NCI-H187 (cell line): ENCODE results near the gene NHP2.

Source experiments
- DNase-seq, 2 experiments: peaks; one replicate each; lab custom pipeline; 2025; lab: John Stamatoyannopoulos, UW

NHP2 gene

GRCh38 chr5:178114325-178115135 is 39.2 kb downstream of the NHP2 start:
- DNase-seq, result no peak

GRCh38 chr5:178113841-178114324 is 39.8 kb downstream of the NHP2 start:
- DNase-seq, result no peak

GRCh38 chr5:178113141-178113787 is 40.4 kb downstream of the NHP2 start, which contains the start of gene N4BP3:
N4BP3 (plus strand) TSS chr5:178113532; CDS start chr5:178119584, 6,052 bp downstream.
- peak in 1 of 2 experiments; percentile 33 for DNase-seq

- no peak for DNase-seq
These were observed 41.1 kb downstream of the NHP2 start for GRCh38 chr5:178112545-178112944.

GRCh38 chr5:178111925-178112324 is 41.8 kb downstream of the NHP2 start:
- DNase-seq, result no peak

- no peak for DNase-seq
These were observed 43.2 kb downstream of the NHP2 start for GRCh38 chr5:178110511-178110910.

GRCh38 chr5:178108966-178109365 is 44.7 kb downstream of the NHP2 start:
- DNase-seq, result no peak

- DNase-seq, result no peak
These were observed 45.2 kb downstream of the NHP2 start for GRCh38 chr5:178108446-178108845.

- no peak for DNase-seq
These were observed 45.9 kb downstream of the NHP2 start for GRCh38 chr5:178107756-178108310.

GRCh38 chr5:178106556-178107239 is 47.0 kb downstream of the NHP2 start:
- no peak for DNase-seq

- DNase-seq, result no peak
These were observed 47.6 kb downstream of the NHP2 start for GRCh38 chr5:178106086-178106485.

- DNase-seq, result no peak
These were observed 49.2 kb downstream of the NHP2 start for GRCh38 chr5:178104492-178104891.

GRCh38 chr5:178103612-178104011 is 50.1 kb downstream of the NHP2 start:
- no peak for DNase-seq
